Measurements from ENCODE around the gene TTC17.
A peak's percentile ranks its signal among the peaks of the same experiment; 100 is the strongest.

TTC17 gene

DNA sequence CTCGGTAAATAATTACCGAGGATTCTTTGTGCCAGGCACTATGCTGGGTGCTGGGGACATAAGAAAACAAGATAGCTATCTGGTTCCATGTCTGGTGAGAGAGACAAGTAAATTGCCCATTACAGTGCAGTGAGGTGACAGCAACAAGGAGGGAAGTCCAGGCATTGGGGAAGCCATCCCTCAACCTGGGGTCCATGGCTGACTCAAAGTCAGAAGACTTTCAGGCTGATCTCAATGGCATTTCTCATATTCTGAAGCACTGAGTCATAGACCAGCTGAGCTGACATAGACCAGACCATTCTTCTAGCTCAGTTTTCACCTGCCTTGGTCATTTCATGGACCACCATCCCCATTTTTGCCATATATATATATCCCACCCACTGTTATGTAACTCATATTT is 158.8 kb downstream of the TTC17 start:
- no peak overlapping the region for H3K27ac Mint-ChIP-seq
- H3K4me1 Mint-ChIP-seq, result peaks cover 12% of the 10 kb centered on the region
- H3K4me3 Mint-ChIP-seq, result no peak overlapping the region
- ATAC-seq (peak; percentile 20), DNase-seq (no peak)
- H3K27me3 Mint-ChIP-seq, result peaks cover 12% of the 10 kb centered on the region
- H3K9me3 Mint-ChIP-seq, result peaks cover 18 to 19% of the 10 kb centered on the region in 2 donors

- H3K4me1 Mint-ChIP-seq, result peaks cover 12% of the 10 kb centered on the region
- ATAC-seq, result peak; percentile 37
- peaks cover 17 to 19% of the 10 kb centered on the region in 2 donors for H3K9me3 Mint-ChIP-seq
- H3K27me3 Mint-ChIP-seq, result peaks cover 12% of the 10 kb centered on the region
- H3K27ac Mint-ChIP-seq, result no peak overlapping the region
- H3K4me3 Mint-ChIP-seq, result no peak overlapping the region
- no peak for DNase-seq
Measured at GRCh38 chr11:43518408-43519160, 159.9 kb downstream of the TTC17 start.

GRCh38 chr11:43521471-43521870 is 162.8 kb downstream of the TTC17 start:
- Mint-ChIP-seq H3K4me1 (peaks cover 12% of the 10 kb centered on the region), H3K27ac (no peak overlapping the region), H3K27me3 (no peaks in the 10 kb centered on the region), H3K9me3 (peaks cover 19 to 21% of the 10 kb centered on the region in 2 donors), H3K4me3 (no peak overlapping the region)
- DNase-seq (no peak), ATAC-seq (no peak)

- H3K27ac Mint-ChIP-seq, result no peak overlapping the region
- no peak for ATAC-seq
Measured at GRCh38 chr11:43523632-43524031, 164.9 kb downstream of the TTC17 start.

GRCh38 chr11:43532041-43532440 is 173.3 kb downstream of the TTC17 start:
- Mint-ChIP-seq H3K27me3 (peaks cover 20% of the 10 kb centered on the region), H3K4me1 (no peaks in the 10 kb centered on the region), H3K9me3 (no peaks in the 10 kb centered on the region), H3K4me3 (no peak overlapping the region), H3K27ac (no peak overlapping the region)
- ATAC-seq (no peak), DNase-seq (no peak)

More at GRCh38 chr11:43523632-43524031, 164.9 kb downstream of the TTC17 start:
- no peak for DNase-seq
- no peaks in the 10 kb centered on the region for H3K27me3 Mint-ChIP-seq
- H3K4me3 Mint-ChIP-seq, result no peak overlapping the region
- peaks cover 4% of the 10 kb centered on the region for H3K4me1 Mint-ChIP-seq
- H3K9me3 Mint-ChIP-seq, result peaks cover 19 to 21% of the 10 kb centered on the region in 2 donors

- Mint-ChIP-seq H3K27ac (no peak overlapping the region), H3K4me3 (no peak overlapping the region), H3K9me3 (peaks cover 5 to 8% of the 10 kb centered on the region in 2 donors), H3K27me3 (peaks cover 50% of the 10 kb centered on the region), H3K4me1 (no peaks in the 10 kb centered on the region)
- ATAC-seq (no peak), DNase-seq (no peak)
Measured at GRCh38 chr11:43537833-43538615, 179.3 kb downstream of the TTC17 start.

- Mint-ChIP-seq H3K27ac (no peak overlapping the region), H3K9me3 (peaks cover 5 to 8% of the 10 kb centered on the region in 2 donors), H3K4me3 (no peak overlapping the region), H3K27me3 (peaks cover 58% of the 10 kb centered on the region), H3K4me1 (no peaks in the 10 kb centered on the region)
- ATAC-seq (no peak), DNase-seq (no peak)
Measured at GRCh38 chr11:43541993-43542392, 183.3 kb downstream of the TTC17 start.

DNA sequence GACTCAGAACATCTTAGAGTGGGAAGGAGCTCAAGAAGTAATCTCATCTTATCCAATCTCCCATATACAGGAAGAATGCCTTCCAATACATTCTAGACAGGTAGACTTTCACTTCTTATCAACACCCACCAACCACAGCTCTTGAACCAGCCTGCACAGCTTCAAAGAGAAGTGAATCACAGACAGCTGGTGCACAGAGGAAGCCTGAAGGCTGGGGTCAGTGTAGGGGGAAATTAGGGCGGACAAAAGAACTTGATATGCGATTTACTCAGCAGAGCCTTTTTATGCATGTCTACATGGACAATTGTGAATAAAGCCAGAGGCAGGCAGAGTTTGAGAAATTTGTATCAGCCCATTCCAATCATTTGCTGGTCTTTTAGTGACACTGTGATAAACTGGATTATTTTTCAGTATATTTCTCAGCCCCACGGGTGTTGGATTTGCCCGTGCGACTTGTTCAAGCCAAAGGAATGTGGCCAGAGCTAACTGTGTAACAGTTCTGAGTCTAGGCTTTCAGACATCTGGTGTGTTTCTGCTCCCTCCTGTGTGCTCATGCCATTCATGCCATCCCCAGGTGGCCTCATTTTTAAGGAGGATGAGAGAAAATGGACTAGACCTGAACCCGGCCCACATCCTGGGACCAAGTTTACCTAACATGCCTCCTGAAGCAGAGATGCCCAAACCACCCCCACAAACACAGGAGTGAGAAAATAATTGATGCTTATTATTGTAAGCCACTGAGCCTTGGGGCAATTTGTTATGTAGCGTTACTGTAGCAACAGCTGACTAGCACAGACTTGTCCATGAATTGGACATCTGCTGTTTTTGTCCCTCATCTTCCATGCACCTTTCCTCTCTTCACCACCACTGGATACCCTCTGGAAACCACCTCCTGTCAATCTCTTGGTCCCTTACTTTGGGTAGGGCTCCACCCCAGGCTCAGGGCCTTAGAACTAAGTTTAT is 184.3 kb downstream of the TTC17 start:
- Mint-ChIP-seq H3K4me3 (no peak overlapping the region), H3K9me3 (peaks cover 5 to 8% of the 10 kb centered on the region in 2 donors), H3K4me1 (no peaks in the 10 kb centered on the region), H3K27me3 (peaks cover 53% of the 10 kb centered on the region), H3K27ac (no peak overlapping the region)
- DNase-seq (no peak), ATAC-seq (no peak)
